T-cell (primary cell): ENCODE measurements around the gene WFIKKN2. TPM values are rescaled to one million over a fixed set of nuclear protein-coding genes. Genes with fewer than 3 reads are reported as not detected.

Experiments used
- ATAC-seq, 4 experiments: fragments of 200-7000 bp in 3 of 4; fragments of 150-1000 bp in 1 of 4; cut with Tn5 transposase; replicated peaks in 1 of 4; 1 replicate in 3 of 4; 2 replicates in 1 of 4; pipeline ENCODE4 v1.10.0; 2021; ENCODE audit warnings: moderate library complexity in 3 of 4, mild to moderate bottlenecking in 2 of 4, moderate number of reproducible peaks in 1 of 4
- CTCF ChIA-PET, 2 donors: fragments of 300-600 bp; sonication (Branson Sonifier 250); formaldehyde crosslinking; loops; one replicate each; lab custom pipeline; 2022; ENCODE audit warnings: antibody characterized with exemption in 2 of 2; lab: Charles Lee
- POLR2A ChIA-PET, 2 donors: fragments of 300-600 bp; sonication (Branson Sonifier 250); formaldehyde crosslinking; loops; one replicate each; lab custom pipeline; 2022; ENCODE audit warnings: antibody characterized with exemption in 2 of 2; lab: Charles Lee
- DNase-seq, 35 experiments: peaks; one replicate each; pipeline versions ENCODE4 v3.0.0 to v3.0.0-alpha.2; 2013 to 2023
- H3K27ac ChIP-seq: one replicate; pipeline ENCODE4 v1.5.1; 2013; ENCODE audit warnings: low read length
- H3K27me3 ChIP-seq, 2 experiments: replicated peaks in 1 of 2; 1 replicate in 1 of 2; 2 replicates in 1 of 2; pipeline versions ENCODE4 v1.6.1 to v1.7.0; 2013; ENCODE audit warnings: low read length in 1 of 2, mixed read lengths in 1 of 2; ENCODE audit not compliant: control insufficient read depth in 2 of 2, insufficient read depth in 2 of 2; ENCODE audit errors: extremely low read depth in 1 of 2
- H3K36me3 ChIP-seq, 2 donors: 1 replicate in 1 of 2; 2 replicates in 1 of 2; pipeline versions ENCODE4 v1.6.1 to v1.7.0; 2013; ENCODE audit warnings: low read length in 1 of 2; ENCODE audit not compliant: control insufficient read depth in 2 of 2, insufficient read depth in 1 of 2; ENCODE audit errors: extremely low read depth in 1 of 2
- H3K4me1 ChIP-seq, 2 experiments: 1 replicate in 1 of 2; 2 replicates in 1 of 2; pipeline versions ENCODE4 v1.6.1 to v1.7.0; 2013; ENCODE audit warnings: low read length in 2 of 2, mixed read lengths in 1 of 2; ENCODE audit not compliant: insufficient read depth in 2 of 2, control insufficient read depth in 1 of 2; ENCODE audit errors: extremely low read depth in 1 of 2
- H3K4me3 ChIP-seq, 2 donors: 1 replicate in 1 of 2; 2 replicates in 1 of 2; pipeline versions ENCODE4 v1.5.1 to v1.7.0; 2013; ENCODE audit warnings: mild to moderate bottlenecking in 2 of 2, low read length in 1 of 2, moderate library complexity in 1 of 2; ENCODE audit not compliant: control insufficient read depth in 1 of 2; ENCODE audit errors: extremely low read depth in 1 of 2
- H3K9me3 ChIP-seq: 2 replicates; pipeline ENCODE4 v1.7.0; 2013
- H3K27ac Mint-ChIP-seq, 2 donors: one replicate each; pipeline ENCODE4 v1.8.0; 2020 to 2021; ENCODE audit warnings: mild to moderate bottlenecking in 2 of 2, mixed read lengths in 2 of 2
- H3K27me3 Mint-ChIP-seq, 2 donors: one replicate each; pipeline ENCODE4 v1.8.0; 2021 to 2022; ENCODE audit warnings: mixed read lengths in 2 of 2
- H3K36me3 Mint-ChIP-seq: one replicate; pipeline ENCODE4 v1.8.0; 2021; ENCODE audit warnings: mixed read lengths
- H3K4me1 Mint-ChIP-seq, 3 donors: one replicate each; pipeline ENCODE4 v1.8.0; 2020 to 2022; ENCODE audit warnings: mixed read lengths in 3 of 3, mild to moderate bottlenecking in 1 of 3
- H3K4me3 Mint-ChIP-seq, 3 donors: one replicate each; pipeline ENCODE4 v1.8.0; 2020 to 2022; ENCODE audit warnings: mild to moderate bottlenecking in 3 of 3, mixed read lengths in 3 of 3, moderate library complexity in 3 of 3
- H3K9me3 Mint-ChIP-seq, 3 donors: one replicate each; pipeline ENCODE4 v1.8.0; 2020 to 2022; ENCODE audit warnings: mixed read lengths in 3 of 3
- WGBS: methylation state at CpG from one replicate; pipeline ENCODE4 v1.1.5; 2013; ENCODE audit warnings: missing lambda C conversion rate; ENCODE audit not compliant: insufficient coverage; 5-methylcytosine and 5-hydroxymethylcytosine counted together
- total RNA-seq, 35 experiments: library from RNA in 6 of 35; stranded (reverse) in 6 of 35; fragments of 120-200 nt in 1 of 35; gene quantifications; one replicate each; pipeline versions ENCODE4 v1.2.1 to v1.2.4 and lab custom pipeline; 2013 to 2026

WFIKKN2 gene
- total RNA-seq, 5 donors from 2014 or later (not counting 1 experiment from before 2014, with no cell fraction given), result not detected

DNA sequence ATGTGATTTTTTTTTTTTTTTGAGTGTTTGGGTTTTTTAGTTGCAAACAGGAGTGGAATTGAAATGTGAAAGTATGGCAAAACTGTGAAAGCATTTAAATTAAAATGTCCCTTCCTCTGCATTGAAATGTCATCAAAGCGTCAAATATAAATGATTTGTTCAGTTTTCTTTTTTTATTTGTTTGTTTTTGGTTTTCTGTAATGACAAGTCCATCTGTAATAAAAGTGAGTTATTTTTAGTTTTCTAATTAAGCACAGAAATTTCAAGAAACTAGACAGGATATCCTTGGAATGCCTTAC, 32.7 kb downstream of the WFIKKN2 start:
- H3K4me3 Mint-ChIP-seq, result peak overlapping the region; percentile 94 to 99 (median 94)
- H3K27ac ChIP-seq, result peak overlapping the region; percentile 99
- no peaks in the 10 kb centered on the region for H3K27me3 Mint-ChIP-seq
- H3K36me3 ChIP-seq, result peaks cover 0 to 10% of the 10 kb centered on the region in 2 donors
- peaks cover 9% of the 10 kb centered on the region for H3K36me3 Mint-ChIP-seq
- POLR2A ChIA-PET, result interaction anchor here (0.6 to 2.9 kb wide), 2 partner anchors 32 to 42 kb away, joined by 3 to 26 read pairs; no protein-coding TSS in a partner anchor
- WGBS, result no CpG with 5 or more reads among the region's 1 CpG
- DNase-seq, result no peak
- H3K4me3 ChIP-seq, result peak overlapping the region; percentile 65 to 72
- H3K4me1 ChIP-seq, result peaks cover 39 to 55% of the 10 kb centered on the region in 2 experiments
- peaks cover 54 to 71% (median 61%) of the 10 kb centered on the region in 3 donors for H3K4me1 Mint-ChIP-seq
- peak overlapping the region; percentile 99 to 100 for H3K27ac Mint-ChIP-seq
- no peak for ATAC-seq
- no peaks in the 10 kb centered on the region for H3K9me3 ChIP-seq
- H3K9me3 Mint-ChIP-seq, result no peaks in the 10 kb centered on the region
- CTCF ChIA-PET, result interaction anchor here in 1 of 2 donors (0.6 kb wide), 1 partner anchor 82 kb away, joined by 3 read pairs; no protein-coding TSS in a partner anchor
- H3K27me3 ChIP-seq, result no peaks in the 10 kb centered on the region

DNA sequence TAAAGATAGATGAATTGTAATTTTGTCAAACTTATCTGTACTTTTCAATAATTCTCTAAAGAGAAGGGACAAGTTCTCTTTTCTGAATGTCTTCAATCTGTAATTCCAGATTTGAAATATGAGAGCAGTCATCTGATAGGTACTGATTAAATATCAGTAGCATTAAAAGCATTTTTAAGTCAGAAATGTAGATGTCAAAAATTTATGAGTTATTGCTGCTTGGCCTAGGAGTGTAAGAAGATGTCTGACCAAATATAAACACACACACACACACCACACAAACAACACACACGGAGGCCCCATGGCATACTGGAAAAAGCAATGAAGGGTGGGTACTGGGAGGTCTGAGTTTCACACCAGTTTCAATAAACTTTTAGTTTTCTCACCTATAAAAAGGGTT, 33.2 kb downstream of the WFIKKN2 start:
- ChIA-PET POLR2A (no interaction called here), CTCF (no interaction called here)
- no peak for DNase-seq
- H3K36me3 Mint-ChIP-seq, result peaks cover 4% of the 10 kb centered on the region
- H3K27me3 Mint-ChIP-seq, result no peaks in the 10 kb centered on the region
- H3K9me3 ChIP-seq, result no peaks in the 10 kb centered on the region
- H3K4me3 Mint-ChIP-seq, result peak overlapping the region in 2 of 3 donors; percentile 94 to 99
- peaks cover 0 to 5% of the 10 kb centered on the region in 2 donors for H3K36me3 ChIP-seq
- H3K27ac Mint-ChIP-seq, result peak overlapping the region; percentile 99 to 100
- no peaks in the 10 kb centered on the region for H3K27me3 ChIP-seq
- peaks cover 39 to 53% of the 10 kb centered on the region in 2 experiments for H3K4me1 ChIP-seq
- WGBS, result no CpG with 5 or more reads among the region's 1 CpG
- peaks cover 54 to 71% (median 61%) of the 10 kb centered on the region in 3 donors for H3K4me1 Mint-ChIP-seq
- ATAC-seq, result no peak
- no peak overlapping the region for H3K4me3 ChIP-seq
- H3K9me3 Mint-ChIP-seq, result no peaks in the 10 kb centered on the region
- peak overlapping the region; percentile 99 for H3K27ac ChIP-seq

- ChIA-PET POLR2A (no interaction called here), CTCF (no interaction called here)
- peaks cover 47 to 62% (median 53%) of the 10 kb centered on the region in 3 donors for H3K4me1 Mint-ChIP-seq
- peak overlapping the region; percentile 61 to 70 (median 62) for H3K4me3 Mint-ChIP-seq
- Histone ChIP-seq H3K9me3 (no peaks in the 10 kb centered on the region), H3K27me3 (no peaks in the 10 kb centered on the region), H3K27ac (peak overlapping the region; percentile 30), H3K4me3 (no peak overlapping the region), H3K36me3 (no peaks in the 10 kb centered on the region), H3K4me1 (peaks cover 37 to 51% of the 10 kb centered on the region in 2 experiments)
- H3K9me3 Mint-ChIP-seq, result no peaks in the 10 kb centered on the region
- H3K27me3 Mint-ChIP-seq, result no peaks in the 10 kb centered on the region
- DNase-seq, result peak in 27 of 35 experiments; percentile 9 to 85 (median 40)
- peak overlapping the region; percentile 11 to 62 for H3K27ac Mint-ChIP-seq
- no CpG with 5 or more reads among the region's 4 CpGs for WGBS
- ATAC-seq, result peak; percentile 10 to 23 (median 15)
- H3K36me3 Mint-ChIP-seq, result no peaks in the 10 kb centered on the region
Observed at GRCh38 chr17:50871364-50871763, 36.0 kb downstream of the WFIKKN2 start.

GRCh38 chr17:50871898-50872297, 36.5 kb downstream of the WFIKKN2 start:
- peak overlapping the region; percentile 11 to 62 for H3K27ac Mint-ChIP-seq
- Histone ChIP-seq H3K27ac (peak overlapping the region; percentile 30), H3K36me3 (no peaks in the 10 kb centered on the region), H3K27me3 (no peaks in the 10 kb centered on the region), H3K4me3 (peak overlapping the region in 1 of 2 donors; percentile 29), H3K4me1 (peaks cover 37 to 49% of the 10 kb centered on the region in 2 experiments), H3K9me3 (no peaks in the 10 kb centered on the region)
- no peaks in the 10 kb centered on the region for H3K9me3 Mint-ChIP-seq
- POLR2A ChIA-PET, result interaction anchor here in 1 of 2 donors (0.6 kb wide), 1 partner anchor 99 kb away, joined by 4 read pairs; no protein-coding TSS in a partner anchor
- DNase-seq, result peak in 2 of 35 experiments; percentile 16 to 22
- peaks cover 47 to 57% (median 53%) of the 10 kb centered on the region in 3 donors for H3K4me1 Mint-ChIP-seq
- peak overlapping the region; percentile 61 to 70 (median 62) for H3K4me3 Mint-ChIP-seq
- no peak for ATAC-seq
- H3K27me3 Mint-ChIP-seq, result no peaks in the 10 kb centered on the region
- no CpG with 5 or more reads among the region's 2 CpGs for WGBS
- CTCF ChIA-PET, result interaction anchor here in 1 of 2 donors (2.0 kb wide), 1 partner anchor 20 kb away, joined by 8 read pairs; no protein-coding TSS in a partner anchor
- H3K36me3 Mint-ChIP-seq, result no peaks in the 10 kb centered on the region

DNA sequence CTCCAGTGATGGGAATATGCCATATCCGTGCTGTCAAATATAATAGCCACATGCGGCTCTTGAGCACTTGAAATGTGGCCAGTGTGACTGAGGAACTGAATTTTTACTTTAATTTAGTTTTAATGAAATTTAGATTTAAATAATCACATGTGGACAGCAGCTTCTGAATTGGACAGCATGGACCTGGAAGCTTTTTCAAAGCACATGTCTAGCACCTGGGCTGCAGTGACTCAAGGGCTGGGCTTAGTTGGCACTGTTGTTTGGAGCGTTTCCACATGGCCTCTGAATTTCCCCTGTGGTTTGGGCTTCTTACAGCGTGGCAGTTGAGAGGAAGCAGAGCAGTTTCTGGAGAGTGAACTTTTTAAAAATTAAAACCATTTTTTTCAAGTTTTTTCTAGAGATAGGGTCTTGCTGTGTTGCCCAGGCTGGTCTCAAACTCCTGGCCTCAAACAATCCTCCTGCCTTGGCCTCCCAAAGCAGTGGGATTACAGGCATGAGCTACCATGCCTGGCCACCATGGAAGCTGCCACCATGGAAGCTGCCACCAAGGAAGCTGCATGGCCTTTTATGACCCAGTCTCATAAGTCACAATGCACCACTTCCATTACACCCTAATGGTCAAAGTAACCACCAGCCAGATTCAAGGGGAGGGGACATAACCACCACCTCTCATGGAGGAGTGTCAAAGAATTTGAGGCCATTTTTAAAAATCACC, 37.5 kb downstream of the WFIKKN2 start:
- WGBS, result 0% methylated on average over 1 of the region's 4 CpGs
- H3K27ac Mint-ChIP-seq, result no peak overlapping the region
- peaks cover 43 to 48% (median 46%) of the 10 kb centered on the region in 3 donors for H3K4me1 Mint-ChIP-seq
- ATAC-seq, result peak; percentile 66 to 69 (median 66)
- H3K36me3 Mint-ChIP-seq, result no peaks in the 10 kb centered on the region
- peak in 31 of 35 experiments; percentile 17 to 76 (median 43) for DNase-seq
- Histone ChIP-seq H3K9me3 (no peaks in the 10 kb centered on the region), H3K27me3 (no peaks in the 10 kb centered on the region), H3K4me3 (no peak overlapping the region), H3K27ac (no peak overlapping the region), H3K4me1 (peaks cover 37 to 39% of the 10 kb centered on the region in 2 experiments), H3K36me3 (no peaks in the 10 kb centered on the region)
- H3K27me3 Mint-ChIP-seq, result no peaks in the 10 kb centered on the region
- peak overlapping the region in 1 of 3 donors; percentile 70 for H3K4me3 Mint-ChIP-seq
- ChIA-PET CTCF (interaction anchor here in 1 of 2 donors (1.5 to 2.0 kb wide), 2 partner anchors 12 to 21 kb away, joined by 4 to 8 read pairs; no protein-coding TSS in a partner anchor), POLR2A (interaction anchor here (0.6 to 1.4 kb wide), 5 partner anchors 9 to 98 kb away, joined by 3 to 8 read pairs (median 4); no protein-coding TSS in a partner anchor)
- no peaks in the 10 kb centered on the region for H3K9me3 Mint-ChIP-seq

- H3K36me3 Mint-ChIP-seq, result no peaks in the 10 kb centered on the region
Observed at GRCh38 chr17:50875074-50875473, 39.7 kb downstream of the WFIKKN2 start.

More at GRCh38 chr17:50875074-50875473, 39.7 kb downstream of the WFIKKN2 start:
- H3K9me3 ChIP-seq, result no peaks in the 10 kb centered on the region
- DNase-seq (no peak), ATAC-seq (no peak)
- POLR2A ChIA-PET, result interaction anchor here in 1 of 2 donors (0.8 kb wide), 1 partner anchor 25 kb away, joined by 3 read pairs; no protein-coding TSS in a partner anchor
- no peak overlapping the region for H3K4me3 Mint-ChIP-seq
- no peak overlapping the region for H3K27ac ChIP-seq
- H3K4me1 Mint-ChIP-seq, result peaks cover 29 to 31% (median 30%) of the 10 kb centered on the region in 3 donors
- no peak overlapping the region for H3K27ac Mint-ChIP-seq
- no peaks in the 10 kb centered on the region for H3K9me3 Mint-ChIP-seq
- no peaks in the 10 kb centered on the region for H3K36me3 ChIP-seq
- no peak overlapping the region for H3K4me3 ChIP-seq
- H3K27me3 Mint-ChIP-seq, result no peaks in the 10 kb centered on the region
- CTCF ChIA-PET, result interaction anchor here in 1 of 2 donors (0.7 kb wide), 1 partner anchor 82 kb away, joined by 3 read pairs; no protein-coding TSS in a partner anchor
- no peaks in the 10 kb centered on the region for H3K27me3 ChIP-seq
- no CpG with 5 or more reads among the region's 2 CpGs for WGBS
- peaks cover 27 to 30% of the 10 kb centered on the region in 2 experiments for H3K4me1 ChIP-seq
